Testis (tissue), 3 donors: ENCODE data around the gene BICRAL. TPM values are rescaled to one million over a fixed set of nuclear protein-coding genes. Genes with fewer than 3 reads are reported as not detected.

Source experiments
- DNase-seq: peaks from one replicate; pipeline ENCODE4 v3.0.0-alpha.2; 2019
- H3K27ac ChIP-seq, 2 donors: fragments of 200-600 bp; sonication (generic); one replicate each; pipeline ENCODE4 v1.5.1; 2019
- H3K27me3 ChIP-seq: fragments of 200-600 bp; sonication (generic); one replicate; pipeline ENCODE4 v1.5.1; 2019
- H3K36me3 ChIP-seq: fragments of 200-600 bp; sonication (generic); one replicate; pipeline ENCODE4 v1.5.1; 2017; ENCODE audit warnings: low read depth; ENCODE audit errors: missing control alignments
- H3K4me1 ChIP-seq: fragments of 200-600 bp; sonication (generic); one replicate; pipeline ENCODE4 v1.5.1; 2019
- H3K4me3 ChIP-seq, 2 donors: fragments of 200-600 bp; sonication (generic); one replicate each; pipeline ENCODE4 v1.5.1; 2017 to 2019
- H3K9me3 ChIP-seq: fragments of 200-600 bp; sonication (generic); one replicate; pipeline ENCODE4 v1.5.1; 2017
- POLR2A ChIP-seq: fragments of 450-650 bp; IDR thresholded peaks from one replicate; pipeline ENCODE4 v1.6.1; 2017; ENCODE audit warnings: antibody characterized with exemption, mild to moderate bottlenecking, moderate library complexity
- WGBS, 2 donors: methylation state at CpG; one replicate each; pipeline ENCODE4 v1.1.5; 2018; 5-methylcytosine and 5-hydroxymethylcytosine counted together
- intact Hi-C: fragments of 100-400 bp; cut with DNase I; formaldehyde crosslinking; loops from one replicate; pipeline ENCODE4 v1.15.1; 2023; ENCODE audit warnings: low total_unique reads
- polyA plus RNA-seq: library from polyadenylated mRNA; stranded (reverse); fragments of 350-450 nt; fragmentation: Illumina TruSeq; extraction: RNeasy Lipid Tissue Mini Kit (QIAGEN cat#74804); gene quantifications from one replicate; pipeline ENCODE4 v1.2.3, GENCODE V29; 2014; ENCODE audit warnings: low read depth, low replicate concordance; ENCODE audit not compliant: insufficient read depth
- total RNA-seq, 2 donors: library from RNA; depleted of rRNA; stranded (reverse); fragments of >200 nt; gene quantifications; one replicate each; pipeline ENCODE4 v1.2.3, GENCODE V29; 2016
- TF ChIP-seq, protein P1 (sequence below), 3 experiments: fragments of 450-650 bp in 2 of 3; fragments of 200-600 bp in 1 of 3; sonication (generic) in 1 of 3; IDR thresholded peaks; one replicate each; pipeline ENCODE4 v1.5.1; 2016 to 2019; ENCODE audit warnings: antibody characterized with exemption in 3 of 3, mild to moderate bottlenecking in 2 of 3, moderate library complexity in 1 of 3

The BICRAL gene
- total and polyA plus RNA-seq, 3 donors from 2014 or later = 12.5 to 21.1 (median 20.4) TPM

DNA sequence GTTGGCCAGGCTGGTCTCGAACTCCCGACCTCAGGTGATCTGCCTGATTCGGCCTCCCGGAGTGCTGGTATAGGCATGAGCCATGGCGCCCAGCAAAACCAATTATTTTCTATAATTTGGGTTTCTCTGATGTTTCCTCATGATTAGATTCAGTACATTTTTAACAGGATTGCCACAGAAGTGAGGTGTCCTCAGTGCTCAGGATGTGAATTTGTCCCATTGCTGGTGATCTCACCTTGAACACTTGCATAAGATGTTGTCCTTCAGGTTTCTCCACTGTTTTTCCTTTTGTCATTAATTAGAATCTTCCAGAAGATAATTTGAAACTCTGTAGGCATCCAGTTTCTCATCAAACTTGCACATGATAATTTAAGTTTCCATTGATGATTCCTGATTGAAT lies 52.2 kb downstream of the BICRAL start:
- no peaks in the 10 kb centered on the region for H3K27me3 ChIP-seq
- no peak overlapping the region for H3K27ac ChIP-seq
- H3K4me3 ChIP-seq = no peak overlapping the region
- WGBS, 2 donors = 96 to 98% methylated on average over 5 of the region's 5 CpGs
- H3K36me3 ChIP-seq = no peaks in the 10 kb centered on the region
- no peaks in the 10 kb centered on the region for H3K9me3 ChIP-seq
- intact Hi-C loops = no loop called here
- no peak for DNase-seq
- TF ChIP-seq, protein P1, sequence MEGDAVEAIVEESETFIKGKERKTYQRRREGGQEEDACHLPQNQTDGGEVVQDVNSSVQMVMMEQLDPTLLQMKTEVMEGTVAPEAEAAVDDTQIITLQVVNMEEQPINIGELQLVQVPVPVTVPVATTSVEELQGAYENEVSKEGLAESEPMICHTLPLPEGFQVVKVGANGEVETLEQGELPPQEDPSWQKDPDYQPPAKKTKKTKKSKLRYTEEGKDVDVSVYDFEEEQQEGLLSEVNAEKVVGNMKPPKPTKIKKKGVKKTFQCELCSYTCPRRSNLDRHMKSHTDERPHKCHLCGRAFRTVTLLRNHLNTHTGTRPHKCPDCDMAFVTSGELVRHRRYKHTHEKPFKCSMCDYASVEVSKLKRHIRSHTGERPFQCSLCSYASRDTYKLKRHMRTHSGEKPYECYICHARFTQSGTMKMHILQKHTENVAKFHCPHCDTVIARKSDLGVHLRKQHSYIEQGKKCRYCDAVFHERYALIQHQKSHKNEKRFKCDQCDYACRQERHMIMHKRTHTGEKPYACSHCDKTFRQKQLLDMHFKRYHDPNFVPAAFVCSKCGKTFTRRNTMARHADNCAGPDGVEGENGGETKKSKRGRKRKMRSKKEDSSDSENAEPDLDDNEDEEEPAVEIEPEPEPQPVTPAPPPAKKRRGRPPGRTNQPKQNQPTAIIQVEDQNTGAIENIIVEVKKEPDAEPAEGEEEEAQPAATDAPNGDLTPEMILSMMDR (IDR thresholded peaks at IDR 0.05) = no peak
- TF ChIP-seq POLR2A = no peak
- H3K4me1 ChIP-seq = no peaks in the 10 kb centered on the region

DNA sequence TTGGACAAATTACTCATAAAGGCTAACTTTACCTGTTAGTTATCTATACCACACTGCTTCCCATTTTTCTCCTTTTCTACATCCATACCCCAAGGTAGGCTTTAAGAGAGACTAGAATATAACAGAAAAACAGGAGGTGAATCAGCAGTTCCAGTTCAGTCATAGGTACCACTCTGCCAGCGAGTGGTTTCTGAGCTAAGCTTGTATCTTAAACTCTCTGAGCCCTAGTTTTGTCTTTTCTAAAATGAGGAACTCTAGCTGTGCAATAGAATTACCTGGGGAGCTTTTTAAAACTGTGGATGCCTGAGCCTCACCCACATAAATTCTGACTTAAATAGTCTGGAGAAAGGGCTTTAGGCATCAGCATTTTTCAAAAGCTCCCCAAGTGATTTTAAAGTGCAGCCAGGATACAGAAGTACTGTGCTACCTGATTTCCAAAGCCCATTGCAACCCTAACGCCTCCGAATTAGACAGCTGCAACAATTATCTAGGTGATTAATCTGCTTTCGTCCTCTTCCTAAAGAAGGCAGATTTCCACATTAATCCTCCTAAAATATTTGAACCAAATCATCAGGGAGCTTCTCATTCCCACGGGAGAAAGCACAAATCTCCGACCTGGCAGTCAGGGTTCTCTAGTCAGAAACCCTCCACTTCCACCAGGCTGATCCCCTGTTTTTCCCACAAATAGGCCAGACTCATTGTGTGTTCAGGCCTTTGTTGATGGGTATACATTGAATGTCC lies 60.2 kb downstream of the BICRAL start:
- 71 to 81% methylated on average over 6 of the region's 6 CpGs for WGBS, 2 donors
- H3K4me3 ChIP-seq = no peak overlapping the region
- H3K9me3 ChIP-seq = no peaks in the 10 kb centered on the region
- H3K27me3 ChIP-seq = no peaks in the 10 kb centered on the region
- H3K36me3 ChIP-seq = no peaks in the 10 kb centered on the region
- H3K4me1 ChIP-seq = no peaks in the 10 kb centered on the region
- TF ChIP-seq, protein P1 (IDR thresholded peaks at IDR 0.05) = no peak
- no peak for TF ChIP-seq POLR2A
- no peak overlapping the region for H3K27ac ChIP-seq
- DNase-seq = no peak
- intact Hi-C loops = no loop called here

DNA sequence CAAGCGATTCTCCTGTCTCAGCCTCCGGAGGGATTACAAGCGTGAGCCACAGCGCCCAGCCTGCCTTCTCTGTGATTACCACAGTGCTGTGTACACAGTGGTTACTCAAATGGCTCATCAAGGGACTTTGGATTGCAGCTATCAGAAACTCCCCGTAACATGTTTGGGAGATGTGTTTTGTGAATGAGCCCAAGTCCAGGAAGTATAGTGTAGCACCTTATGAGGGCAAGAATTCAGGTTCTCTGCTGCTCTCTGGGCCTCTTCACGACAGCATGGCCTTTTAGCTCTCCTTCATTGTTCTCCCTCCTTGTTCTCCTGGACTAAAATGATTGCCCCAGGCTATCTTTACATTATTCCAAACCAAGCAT lies 63.5 kb downstream of the BICRAL start:
- H3K4me3 ChIP-seq = no peak overlapping the region
- TF ChIP-seq, protein P1 (IDR thresholded peaks at IDR 0.05) = no peak
- TF ChIP-seq POLR2A = no peak
- H3K36me3 ChIP-seq = no peaks in the 10 kb centered on the region
- intact Hi-C loops = no loop called here
- DNase-seq = no peak
- H3K4me1 ChIP-seq = no peaks in the 10 kb centered on the region
- no peaks in the 10 kb centered on the region for H3K9me3 ChIP-seq
- WGBS, 2 donors = 49 to 63% methylated on average over 6 of the region's 6 CpGs
- H3K27ac ChIP-seq = no peak overlapping the region
- no peaks in the 10 kb centered on the region for H3K27me3 ChIP-seq

DNA sequence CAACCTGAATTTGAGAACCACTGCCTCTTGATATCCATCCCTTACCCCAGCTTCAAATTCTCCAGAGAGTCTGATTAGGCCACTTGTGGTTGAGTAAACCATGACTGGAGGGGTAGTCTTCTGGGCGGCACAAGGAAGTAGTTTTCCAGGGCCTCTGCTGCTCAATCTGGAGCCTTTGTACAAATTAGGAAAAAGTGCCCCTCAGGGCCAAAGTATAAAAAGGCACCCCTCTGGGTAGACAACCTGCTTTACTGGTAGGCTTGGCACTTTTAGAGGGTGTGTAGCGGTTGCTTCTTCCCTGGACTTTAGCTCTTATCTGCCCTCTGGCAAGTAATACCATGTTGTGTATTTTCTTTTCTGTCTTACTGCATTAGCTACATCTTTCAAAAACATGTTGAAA lies 64.7 kb downstream of the BICRAL start:
- no peak for DNase-seq
- Histone ChIP-seq H3K4me3 (no peak overlapping the region), H3K4me1 (no peaks in the 10 kb centered on the region), H3K27ac (no peak overlapping the region), H3K9me3 (no peaks in the 10 kb centered on the region), H3K36me3 (no peaks in the 10 kb centered on the region), H3K27me3 (no peaks in the 10 kb centered on the region)
- 76 to 78% methylated on average over 2 of the region's 2 CpGs for WGBS, 2 donors
- intact Hi-C loops = no loop called here
- TF ChIP-seq, protein P1 (IDR thresholded peaks at IDR 0.05) = no peak
- TF ChIP-seq POLR2A = no peak

DNA sequence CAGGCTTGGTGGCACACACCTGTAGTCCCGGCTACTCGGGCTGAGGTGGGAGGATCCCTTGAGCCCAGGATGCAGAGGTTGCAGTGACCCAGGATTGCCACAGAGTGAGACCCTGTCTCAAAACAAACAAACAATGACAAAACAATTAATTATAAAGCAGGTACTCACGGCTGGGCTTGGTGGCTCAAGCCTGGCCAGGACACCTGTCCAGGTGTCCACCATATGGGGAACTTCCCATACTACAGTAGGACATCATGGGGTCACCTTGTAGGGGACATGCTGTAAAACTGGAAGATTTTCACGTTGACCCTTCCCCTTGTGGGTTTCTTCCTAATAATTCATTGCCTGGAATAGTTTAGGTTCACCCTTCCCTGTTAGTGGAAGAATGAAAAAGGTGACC lies 66.8 kb downstream of the BICRAL start:
- Histone ChIP-seq H3K27ac (no peak overlapping the region), H3K36me3 (no peaks in the 10 kb centered on the region), H3K4me3 (no peak overlapping the region), H3K9me3 (no peaks in the 10 kb centered on the region), H3K4me1 (no peaks in the 10 kb centered on the region), H3K27me3 (no peaks in the 10 kb centered on the region)
- WGBS, 2 donors = 83 to 85% methylated on average over 4 of the region's 4 CpGs
- TF ChIP-seq, protein P1 (IDR thresholded peaks at IDR 0.05) = no peak
- no peak for TF ChIP-seq POLR2A
- no peak for DNase-seq
- intact Hi-C loops = no loop called here
